Retina (tissue), 1 donor: ENCODE results near the gene NAXE.
A peak's percentile ranks its signal among the peaks of the same experiment; 100 is the strongest.
"Not testable (repeated sequence)": the region's sequence is repeated elsewhere in the genome, so short reads cannot be mapped to it uniquely, and the experiment has no call there.

Experiments used
- DNase-seq: peaks from one replicate; pipeline ENCODE4 v3.0.0-alpha.2; 2016

Gene NAXE

DNA sequence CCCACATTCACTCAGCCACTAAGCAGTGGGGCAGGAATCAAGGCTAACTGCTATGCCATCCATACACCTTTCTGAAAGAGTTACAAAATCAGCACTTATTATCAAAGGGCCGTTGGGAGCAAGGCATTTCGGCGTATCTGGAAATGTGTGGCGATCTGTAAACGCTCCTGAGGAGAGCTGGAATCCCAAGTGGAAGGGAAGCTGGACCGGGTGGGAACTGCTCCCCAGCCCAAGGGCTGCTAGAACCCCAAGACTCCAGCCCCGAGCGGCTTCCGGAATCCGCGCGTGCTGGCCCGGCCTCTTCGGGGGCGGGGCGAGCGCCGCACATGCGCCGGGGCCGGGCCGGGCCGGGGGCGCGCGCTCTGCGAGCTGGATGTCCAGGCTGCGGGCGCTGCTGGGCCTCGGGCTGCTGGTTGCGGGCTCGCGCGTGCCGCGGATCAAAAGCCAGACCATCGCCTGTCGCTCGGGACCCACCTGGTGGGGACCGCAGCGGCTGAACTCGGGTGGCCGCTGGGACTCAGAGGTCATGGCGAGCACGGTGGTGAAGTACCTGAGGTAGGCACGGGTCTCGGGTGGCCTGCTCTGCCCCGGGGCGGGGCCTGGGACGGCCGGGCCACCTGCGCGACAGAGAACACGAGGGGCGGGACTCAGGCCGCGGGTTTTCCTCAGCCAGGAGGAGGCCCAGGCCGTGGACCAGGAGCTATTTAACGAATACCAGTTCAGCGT lies at the start of gene NAXE:
TSS of gene NAXE (plus strand) at position 345 of the 726 bp plus-strand sequence. CDS start at position 374, 29 bp downstream.
- DNase-seq, result peak; percentile 84

DNA sequence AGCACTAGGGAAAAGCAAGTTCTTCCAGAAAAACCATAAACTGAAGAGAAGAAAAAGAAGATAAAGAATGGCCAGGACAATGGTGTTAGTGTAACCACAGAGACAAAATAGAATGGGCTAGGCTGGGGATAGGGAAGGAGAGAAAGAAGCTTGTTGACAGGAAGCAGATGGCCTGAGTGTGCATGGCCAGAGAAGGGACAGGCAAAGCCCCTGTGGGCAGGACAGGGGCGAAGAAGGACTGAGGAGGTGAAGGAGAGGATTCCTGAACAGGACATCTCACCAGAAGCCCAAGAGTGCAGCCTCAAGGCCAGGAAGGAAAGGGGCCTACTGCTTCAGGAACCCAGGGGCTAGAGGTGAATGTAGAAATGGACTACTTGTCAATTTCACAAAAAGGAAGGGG lies 48.5 kb upstream of the NAXE start:
- no peak for DNase-seq

DNA sequence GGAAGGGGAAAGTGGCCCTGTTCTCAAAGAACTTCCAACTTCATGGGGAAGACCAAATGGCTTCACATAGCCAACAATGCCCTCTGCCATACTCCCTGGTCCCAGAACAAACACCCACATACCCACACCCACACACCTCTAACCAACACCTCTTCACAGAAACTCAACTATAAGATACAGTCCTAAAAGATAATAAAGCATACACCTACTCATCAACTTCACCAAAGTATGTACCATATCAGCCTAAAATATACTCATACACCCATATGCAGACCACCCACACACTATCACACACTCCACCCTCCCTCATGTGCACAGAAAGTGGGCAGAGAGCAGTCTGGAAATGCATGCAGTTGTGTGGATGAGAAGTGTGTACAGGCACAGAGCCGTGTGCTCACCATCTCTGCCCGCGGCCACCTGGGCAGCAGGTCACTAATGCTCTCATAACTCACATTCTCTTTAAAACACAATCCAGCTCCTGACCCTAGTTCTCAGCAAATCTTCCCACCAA lies 46.9 kb upstream of the NAXE start:
- no peak for DNase-seq

DNA sequence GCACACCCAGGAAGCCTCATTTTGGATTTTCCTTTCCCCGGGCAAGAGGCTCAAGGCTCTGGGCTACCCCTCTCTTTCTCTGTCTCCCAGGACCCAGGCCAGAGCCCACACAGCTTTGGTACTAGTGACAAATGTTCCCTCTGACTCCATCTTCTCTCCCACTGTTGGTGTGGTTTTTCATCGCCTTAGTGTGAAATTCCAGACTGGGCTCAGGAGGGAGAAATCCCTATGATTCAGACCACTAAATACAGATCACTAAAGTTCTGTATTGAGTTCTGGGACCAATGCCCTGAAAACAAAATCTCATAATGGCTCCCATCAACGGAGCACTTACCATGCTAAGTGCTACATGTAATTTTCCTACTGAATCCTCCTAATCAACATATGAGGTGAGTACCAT lies 45.3 kb upstream of the NAXE start:
- no peak for DNase-seq

DNA sequence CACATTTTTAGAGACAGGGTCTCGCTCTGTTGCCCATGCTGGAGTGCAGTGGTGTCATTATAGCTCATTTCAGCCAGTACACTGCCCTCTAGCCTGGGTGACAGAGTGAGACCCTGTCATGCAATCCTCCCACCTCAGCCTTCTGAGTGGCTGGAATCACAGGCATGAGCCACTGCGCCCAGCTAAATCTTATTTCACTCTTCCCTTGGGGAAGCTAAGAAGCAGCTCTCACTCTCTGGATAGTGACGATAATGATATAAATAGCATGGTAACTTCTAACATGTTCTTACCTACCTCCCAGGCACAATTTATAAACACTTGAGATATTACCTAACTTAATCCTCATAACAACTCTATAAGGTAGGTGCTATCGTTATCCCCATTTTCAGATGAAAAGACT lies 44.1 kb upstream of the NAXE start:
- no peak for DNase-seq

DNA sequence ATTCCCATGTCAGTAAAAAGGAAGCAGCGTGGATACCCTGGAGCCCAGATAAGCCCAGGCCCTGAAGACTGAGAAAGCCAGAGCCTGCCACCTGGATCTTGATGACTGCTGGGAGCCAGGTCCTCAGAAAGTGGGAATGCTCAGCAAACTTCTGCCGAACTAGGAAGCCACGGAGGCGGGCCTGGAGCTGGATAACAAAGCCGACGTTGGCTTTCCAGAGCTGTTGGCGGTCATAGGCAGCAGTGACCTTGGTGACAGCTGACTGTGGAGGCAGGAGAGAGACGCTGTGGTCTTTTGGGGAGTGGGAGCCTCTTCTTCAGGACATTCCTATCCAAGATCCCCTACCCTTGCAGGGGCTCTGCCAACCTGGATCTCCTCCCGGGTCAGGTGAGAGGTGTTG lies 43.6 kb upstream of the NAXE start:
- DNase-seq, result no peak

DNA sequence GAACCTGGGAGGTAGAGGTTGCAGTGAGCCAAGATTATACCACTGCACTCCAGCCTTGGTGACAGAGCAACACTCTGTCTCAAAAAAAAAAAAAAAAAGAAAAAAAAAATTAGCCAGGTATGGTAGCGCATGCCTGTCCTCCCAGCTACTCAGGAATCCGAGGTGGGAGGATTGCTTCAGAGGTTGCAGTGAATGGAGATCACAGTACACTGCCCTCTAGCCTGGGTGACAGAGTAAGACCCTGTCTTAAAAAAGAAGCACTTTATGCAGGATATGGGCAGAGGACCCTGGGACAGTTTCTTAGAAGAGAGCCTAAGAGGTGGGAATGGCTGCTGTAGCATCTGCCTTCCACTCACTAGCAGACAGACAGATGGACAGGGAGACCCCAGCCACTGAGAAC lies 42.2 kb upstream of the NAXE start:
- no peak for DNase-seq

DNA sequence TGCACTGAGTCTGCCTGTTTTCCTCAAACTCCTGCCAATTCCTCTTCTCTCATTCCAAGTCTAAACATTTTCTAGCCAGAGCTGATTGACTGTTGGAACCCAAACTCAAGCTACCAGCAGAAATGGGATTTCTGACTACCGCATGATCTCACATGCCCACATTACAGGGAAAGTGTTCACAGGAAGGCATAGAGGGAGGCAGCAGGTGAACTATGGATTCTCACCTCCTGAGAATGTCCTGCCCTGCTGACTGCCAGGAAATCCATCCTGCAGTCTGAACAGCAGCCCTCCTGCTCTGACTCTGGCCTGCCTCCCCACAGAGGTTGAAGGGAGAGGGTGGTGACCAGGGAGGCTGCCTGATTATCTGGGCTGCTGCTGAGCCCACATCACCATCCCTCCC lies 41.7 kb upstream of the NAXE start:
- DNase-seq, result no peak

DNA sequence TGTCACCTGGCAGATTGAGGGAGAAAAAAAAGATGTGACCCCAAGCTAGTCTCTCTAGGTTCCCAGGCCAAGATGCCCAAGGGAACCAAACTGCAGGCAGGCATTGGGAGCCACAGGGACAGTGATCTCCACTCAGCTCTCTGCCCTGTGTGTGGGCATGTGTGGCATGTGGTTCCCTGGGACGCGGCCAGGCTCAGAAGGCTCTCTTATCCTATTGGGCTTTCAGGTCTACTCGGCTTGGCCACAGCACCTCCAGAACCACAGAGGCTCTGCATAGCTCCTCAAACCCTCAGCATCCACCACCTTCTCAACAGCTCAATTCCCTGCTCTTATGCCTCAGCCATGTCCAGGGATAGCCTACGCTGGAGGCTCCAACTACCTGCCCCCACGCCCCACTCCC lies 41.2 kb upstream of the NAXE start:
- no peak for DNase-seq

DNA sequence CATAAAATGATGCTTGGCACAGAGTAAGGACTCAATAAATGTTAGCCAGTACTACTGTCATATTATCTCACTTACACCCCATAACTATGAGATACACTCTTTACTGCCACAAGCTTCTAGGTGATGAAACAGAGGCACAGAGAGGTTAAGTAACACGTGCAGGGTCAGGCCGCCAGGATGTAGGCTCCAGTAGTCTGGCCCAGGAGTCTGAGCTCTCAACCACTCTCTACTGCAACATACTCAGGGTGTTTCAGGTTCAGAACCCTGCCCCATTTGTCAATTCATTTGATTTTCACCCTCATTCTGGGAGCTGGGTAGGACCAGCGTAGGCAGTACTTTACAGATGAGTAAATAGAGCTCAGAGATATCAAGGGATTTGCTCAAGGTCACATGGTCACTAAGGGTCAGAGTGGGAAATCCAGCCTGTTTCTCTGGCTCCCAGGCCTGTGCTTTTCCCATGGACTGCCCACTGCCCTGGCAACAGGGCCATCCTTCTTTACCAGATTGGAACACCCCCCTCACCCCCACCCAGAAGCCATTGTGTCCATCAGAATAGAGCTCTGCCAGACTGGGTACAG lies 40.4 kb upstream of the NAXE start:
- DNase-seq, result no peak

DNA sequence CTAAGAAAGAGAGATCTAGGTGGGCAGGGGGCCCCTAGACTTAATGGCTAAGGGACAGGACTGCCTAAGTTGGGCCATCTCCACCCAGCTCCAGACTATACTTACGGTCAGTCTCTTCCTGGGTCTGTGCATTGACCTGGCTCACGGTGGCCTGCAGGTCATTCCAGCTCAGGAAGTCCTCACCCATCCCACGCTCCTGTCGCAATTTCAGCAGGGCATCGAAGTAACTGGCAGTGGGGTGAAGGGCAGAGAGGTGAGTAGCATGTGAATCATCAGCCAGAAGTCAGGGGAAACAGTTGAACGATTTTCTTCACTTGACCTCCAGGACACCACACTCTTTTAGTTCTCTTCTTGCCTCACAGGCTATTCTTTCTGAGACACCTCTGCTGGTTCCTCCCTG lies 39.7 kb upstream of the NAXE start:
- DNase-seq, result no peak

DNA sequence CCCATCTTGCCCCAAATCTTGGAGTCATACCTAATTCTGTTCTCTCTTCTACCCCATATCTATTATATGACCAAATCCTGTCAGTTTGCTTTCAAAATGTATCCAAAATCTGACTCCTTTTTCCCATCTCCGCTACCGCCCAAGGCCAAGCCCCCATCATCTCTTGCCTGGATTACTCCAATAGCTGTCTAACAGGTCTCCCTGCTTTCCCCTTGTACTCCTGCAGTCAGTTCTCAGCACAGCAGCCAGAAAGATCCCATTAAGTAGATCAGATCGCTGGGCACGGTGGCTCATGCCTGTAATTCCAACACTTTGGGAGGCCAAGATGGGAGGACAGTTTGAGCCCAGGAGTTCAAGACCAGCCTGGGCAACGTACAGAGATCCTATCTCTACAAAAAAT lies 39.1 kb upstream of the NAXE start:
- DNase-seq, result no peak

DNA sequence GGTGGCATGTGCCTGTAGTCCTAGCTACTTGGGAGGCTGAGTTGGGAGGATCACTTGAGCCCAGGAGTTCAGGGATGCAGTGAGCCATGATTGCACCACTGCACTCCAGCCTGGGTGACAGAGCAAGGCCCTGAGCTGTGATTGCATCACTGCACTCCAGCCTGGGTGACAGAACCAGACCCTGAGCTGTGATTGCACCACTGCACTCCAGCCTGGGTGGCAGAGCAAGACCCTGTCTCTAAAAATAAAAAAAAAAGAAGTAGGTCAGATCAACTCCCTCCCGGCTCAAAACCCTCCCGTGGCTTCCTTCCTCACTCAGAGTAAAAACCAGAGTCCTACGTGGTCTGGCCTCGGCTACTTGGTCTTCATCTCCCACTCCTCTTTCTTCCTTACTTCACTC lies 38.6 kb upstream of the NAXE start:
- not testable (repeated sequence) for DNase-seq

DNA sequence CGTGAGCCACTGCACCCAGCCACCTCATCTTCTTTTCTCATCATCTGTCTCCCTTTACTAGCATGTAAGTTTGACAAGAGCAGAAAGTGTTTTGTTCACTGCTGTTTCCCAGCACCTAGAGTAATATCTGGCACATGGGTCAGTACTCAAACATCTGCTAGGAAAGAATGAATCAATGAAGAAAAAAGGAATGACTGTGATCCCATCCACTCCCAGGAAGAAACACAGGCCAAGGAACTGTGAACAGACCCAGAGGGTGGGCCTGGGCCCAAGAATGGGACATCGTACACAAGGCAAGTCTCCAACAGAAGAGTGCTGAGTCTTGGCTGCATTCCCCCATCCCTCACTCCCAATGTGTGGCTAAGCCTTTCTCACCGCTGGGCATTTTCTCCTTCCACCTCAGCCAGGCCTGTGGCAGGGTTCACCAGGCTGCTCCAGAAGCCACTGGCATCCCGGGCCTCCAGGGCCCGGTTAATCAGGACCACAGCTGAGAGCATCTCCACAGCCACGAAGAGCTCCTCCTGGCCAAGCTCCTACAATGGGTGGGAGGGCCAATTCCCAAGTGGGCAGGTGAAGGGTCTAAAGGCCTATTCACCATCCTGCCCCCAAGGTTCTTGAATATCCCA lies 37.6 kb upstream of the NAXE start:
- no peak for DNase-seq

DNA sequence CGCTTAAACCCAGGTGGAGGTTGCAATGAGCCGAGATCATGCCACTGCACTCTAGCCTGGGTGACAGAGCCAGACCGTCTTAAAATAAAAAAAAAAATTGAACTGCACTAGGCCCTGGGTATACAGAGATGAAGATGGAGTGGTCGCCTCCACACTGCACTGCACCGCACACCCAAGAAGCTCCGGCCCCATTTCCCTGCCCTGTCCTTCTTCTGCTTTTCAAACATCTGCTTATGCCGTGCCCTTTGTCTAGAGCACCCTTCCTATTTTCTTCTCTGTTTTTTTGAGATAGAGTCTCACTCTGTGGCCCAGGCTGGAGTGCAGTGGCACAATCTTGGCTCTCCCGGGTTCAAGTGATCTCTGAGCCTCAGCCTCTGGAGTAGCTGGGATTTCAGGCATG lies 36.6 kb upstream of the NAXE start:
- DNase-seq, result no peak

DNA sequence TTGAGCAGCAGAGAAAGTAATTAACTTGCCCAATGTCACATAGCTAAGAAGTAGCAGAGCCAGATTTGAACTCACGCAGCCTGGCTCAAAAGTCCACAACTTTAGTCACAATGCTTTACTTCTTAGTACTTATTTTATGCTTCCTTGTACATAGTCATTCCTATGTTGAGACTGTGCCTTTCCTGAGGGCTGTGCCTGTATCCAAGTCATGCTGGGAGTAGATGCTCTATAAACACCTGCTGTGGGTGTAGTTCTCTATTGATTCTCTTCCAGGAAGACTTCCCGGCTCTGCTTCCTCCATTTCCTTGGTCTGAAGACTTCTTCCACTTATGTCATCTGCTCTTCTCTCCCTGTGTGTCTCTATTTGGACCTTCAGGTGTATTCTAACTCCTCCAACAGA lies 35.9 kb upstream of the NAXE start:
- no peak for DNase-seq

DNA sequence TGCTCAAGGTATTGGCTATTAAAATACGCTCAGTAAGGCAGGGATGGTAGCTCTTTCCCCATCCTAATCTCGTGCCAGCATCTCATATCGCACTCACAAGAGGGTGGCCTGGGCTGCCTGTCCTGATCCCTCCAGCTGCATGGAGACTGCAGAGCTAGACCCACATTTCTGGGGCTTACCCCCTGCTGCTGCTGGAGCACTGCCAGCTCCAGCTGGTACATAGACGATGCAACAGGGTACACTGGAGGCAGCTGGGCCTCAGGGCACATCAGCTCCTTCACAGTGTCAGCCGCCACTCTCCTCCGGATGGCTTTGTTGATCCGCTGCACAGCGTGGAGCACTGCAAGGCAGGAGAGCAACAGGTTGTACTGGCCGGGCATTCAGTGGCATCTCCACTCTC lies 35.2 kb upstream of the NAXE start:
- no peak for DNase-seq

DNA sequence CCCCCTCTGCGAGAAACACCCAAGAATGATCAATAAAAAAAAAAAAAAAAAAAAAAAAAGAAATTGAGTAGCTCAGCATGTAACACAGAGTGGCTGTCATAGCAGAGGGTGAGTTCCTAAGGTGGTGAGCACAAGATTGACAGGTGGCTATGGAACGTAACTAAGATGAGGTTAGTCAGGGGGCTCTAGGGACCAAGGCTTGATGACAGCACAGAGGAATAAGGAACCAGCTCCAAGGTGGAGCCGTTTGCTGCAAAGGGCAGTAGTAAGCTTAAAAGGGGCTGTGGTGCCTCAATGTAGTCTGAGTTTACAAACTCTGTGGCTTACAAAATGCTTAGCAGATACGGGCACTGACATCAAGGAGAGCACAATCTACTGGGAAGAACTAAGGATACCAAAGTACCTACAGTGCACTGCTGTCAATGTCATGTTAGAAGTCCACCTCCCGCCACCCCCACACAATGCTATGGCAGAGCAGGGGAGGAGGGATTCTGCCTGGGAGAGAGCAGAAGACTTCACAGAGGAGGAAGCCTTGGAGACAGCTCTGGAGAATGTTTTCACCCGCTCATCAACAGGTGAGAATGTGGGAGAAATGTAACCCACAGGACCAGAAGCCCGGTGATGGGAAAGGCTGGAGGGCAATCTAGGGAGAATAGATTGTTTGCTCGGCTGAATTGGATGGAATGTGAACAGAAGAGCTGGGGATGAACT lies 32.3 kb upstream of the NAXE start:
- DNase-seq, result no peak

DNA sequence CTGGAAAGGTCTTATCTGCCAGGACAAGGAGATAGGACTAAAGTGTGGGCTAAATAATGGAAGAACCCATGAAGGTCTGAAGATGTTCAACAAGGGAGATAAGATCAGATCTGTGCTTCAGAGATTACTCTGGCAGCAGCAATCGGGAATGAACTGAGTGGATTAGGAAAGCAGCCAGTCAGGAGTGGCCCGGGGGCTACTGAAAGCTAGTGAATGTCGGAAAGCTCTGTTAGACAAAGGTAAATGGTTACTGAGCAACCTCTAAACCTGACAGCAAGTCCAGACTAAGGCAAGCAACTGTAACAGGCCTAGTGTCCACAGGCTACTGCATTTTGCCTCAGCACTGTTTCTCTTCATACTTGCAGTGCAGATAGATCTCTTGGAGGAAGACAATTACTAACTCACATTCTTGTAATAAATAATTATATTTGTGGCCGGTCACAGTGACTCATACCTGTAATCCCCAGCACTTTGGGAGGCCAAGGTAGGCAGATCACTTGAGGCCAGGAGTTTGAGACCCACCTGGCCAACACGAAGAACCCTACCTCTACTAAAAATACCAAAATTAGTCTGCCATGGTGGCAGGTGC lies 31.7 kb upstream of the NAXE start:
- DNase-seq, result no peak

DNA sequence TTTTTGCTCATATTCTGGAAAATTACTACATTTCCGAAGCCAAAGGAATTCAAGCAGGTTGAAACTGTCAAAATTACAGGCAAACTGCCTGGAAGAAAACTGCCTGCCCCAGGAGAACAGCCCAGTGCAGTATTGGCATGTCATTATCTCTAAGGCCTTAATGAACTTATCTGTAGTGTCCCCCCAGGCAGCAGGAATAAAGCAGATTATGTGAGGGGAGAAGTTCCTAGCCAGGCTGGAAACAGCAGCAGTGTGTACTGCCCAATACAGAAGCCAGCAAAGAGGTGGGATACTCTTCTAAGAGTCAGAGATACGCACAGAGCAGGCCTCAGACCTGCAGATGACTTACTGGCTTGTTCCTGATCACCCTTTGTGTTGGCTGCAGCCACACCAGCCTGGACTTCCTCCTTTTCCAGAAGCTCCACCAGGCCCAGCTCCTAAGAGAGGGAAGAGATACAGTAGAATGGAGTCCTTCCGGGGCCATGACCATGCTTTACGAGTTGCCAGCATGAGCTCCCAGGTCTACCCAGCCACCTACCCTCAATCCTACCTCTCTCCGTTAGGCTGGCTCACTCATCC lies 30.9 kb upstream of the NAXE start:
- DNase-seq, result no peak

DNA sequence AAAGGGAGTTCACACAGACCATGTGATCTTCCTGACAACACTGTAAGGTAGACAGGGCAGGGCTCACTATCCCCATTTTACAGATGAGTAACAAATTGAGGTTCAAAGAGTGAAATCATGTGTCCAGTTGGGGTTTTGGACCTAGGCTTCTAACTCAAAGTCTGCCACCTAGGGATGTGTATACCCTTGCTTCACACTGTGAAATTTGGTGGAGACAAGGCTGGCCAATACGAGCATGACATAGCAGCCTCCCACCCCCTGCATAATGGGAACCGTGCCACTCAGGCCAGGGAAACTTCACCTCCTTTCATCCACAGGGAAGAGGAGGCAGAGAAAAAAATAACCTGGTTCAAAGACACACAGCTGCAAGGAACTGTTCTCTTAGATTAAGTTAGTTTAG lies 26.1 kb upstream of the NAXE start:
- DNase-seq, result no peak

DNA sequence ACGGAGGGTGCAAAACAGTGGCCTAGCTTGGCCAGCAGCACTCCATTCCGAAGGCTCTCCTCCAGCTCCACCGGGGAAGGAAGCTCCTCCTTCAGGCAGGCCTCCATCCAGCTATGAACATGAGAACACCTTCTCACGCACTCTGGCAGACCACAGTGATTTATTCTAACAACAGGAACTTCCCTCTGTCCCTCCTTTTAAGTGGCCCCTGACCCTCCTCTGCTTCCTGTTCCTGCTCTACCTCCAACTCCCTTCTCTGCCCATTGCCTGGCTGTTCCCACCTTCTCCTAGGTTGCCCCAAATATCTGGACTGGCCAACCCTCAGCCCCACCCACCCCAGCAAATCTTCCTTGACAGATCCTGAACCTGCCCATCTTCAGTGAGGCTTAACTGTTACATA lies 25.1 kb upstream of the NAXE start:
- DNase-seq, result no peak

DNA sequence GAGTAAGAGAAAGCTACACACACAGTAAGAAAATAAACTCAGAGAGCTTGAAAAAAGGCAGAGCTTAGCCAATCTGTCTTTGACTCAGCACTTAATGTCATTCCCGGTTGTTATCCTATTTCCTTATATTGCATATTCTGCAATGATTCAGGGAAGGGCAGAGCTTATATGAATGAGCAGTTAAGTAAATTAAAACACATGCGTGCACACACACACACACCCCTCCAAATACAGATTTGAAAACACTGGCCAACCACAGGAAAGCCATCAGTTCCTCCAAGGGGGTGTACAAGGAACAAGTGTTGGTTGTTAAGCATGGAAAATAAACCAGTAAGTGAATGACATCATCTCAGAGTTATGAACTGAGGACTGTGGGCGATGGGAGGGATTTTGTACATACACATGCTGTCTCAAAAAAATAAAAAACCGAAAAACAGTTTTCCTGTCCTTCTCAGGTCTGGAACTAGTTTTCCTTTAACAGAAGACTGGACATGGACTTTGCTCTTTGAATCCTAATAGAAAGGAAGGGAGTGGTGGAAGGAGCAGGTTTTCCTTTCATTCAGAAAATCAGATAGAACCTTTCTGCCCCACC lies 20.2 kb upstream of the NAXE start:
- no peak for DNase-seq
